ENCODE measurements around the gene ITGA11. TPM values are rescaled to one million over a fixed set of nuclear protein-coding genes. Genes with fewer than 3 reads are reported as not detected.

ITGA11 gene
- total and polyA plus RNA-seq, 2 of the 13 experiments (the other 11 are each of a cell fraction or from before 2014, with no cell fraction given), result not detected

DNA sequence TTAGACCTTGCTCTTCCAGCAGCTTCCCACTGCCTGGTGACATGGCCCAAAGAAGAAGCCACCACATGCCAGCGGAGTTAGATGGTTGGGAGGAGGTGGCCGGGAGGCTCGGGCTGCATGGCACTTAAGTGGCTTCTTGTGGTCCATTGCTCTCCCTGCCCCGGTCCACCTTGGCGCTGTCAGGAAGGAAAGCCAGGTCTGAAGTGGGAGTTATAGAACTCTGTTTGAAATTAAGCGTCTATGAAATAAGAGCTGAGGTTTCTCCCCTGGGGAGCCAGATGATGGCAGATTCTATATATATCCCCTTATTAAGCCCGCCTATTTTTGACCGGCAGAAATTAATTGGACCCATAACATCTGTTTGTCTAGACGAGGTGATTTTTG is 61.2 kb downstream of the ITGA11 start:
- no TSS peak for BruUV-seq (replicated peaks)
- no peak overlapping the region for H3K4me3 ChIP-seq (replicated peaks in 1 of 3; ENCODE audit: insufficient read depth in 1 of 3, low read depth in 2 of 3, low read length in 3 of 3)
- no peak for FAIRE-seq
- H3K4me1 ChIP-seq (ENCODE audit: insufficient read depth, low read length), result no peaks in the 10 kb centered on the region
- intact Hi-C loops (cut with micrococcal nuclease; ENCODE audit: unreplicated experiment) (no loop called here), in situ Hi-C loops (cut with HindIII; ENCODE audit: extremely low pct_ligation_motif_present, low pct_unique_long_range_greater_than_20kb) (loop anchor here (5.0 kb wide), 1 partner anchor 63 kb away; no protein-coding TSS in a partner anchor)
- no peak overlapping the region for H2AFZ ChIP-seq (ENCODE audit: low read length)
- no peak for DNase-seq (ENCODE audit: low spot score)
- H3K9ac ChIP-seq (ENCODE audit: insufficient read depth, low read depth, low read length), result no peak overlapping the region
- H3K27ac ChIP-seq (ENCODE audit: extremely low read length, insufficient read depth, low read length), result no peak overlapping the region
- no peak for TF ChIP-seq TP53 (CRISPR knock-in tag; conservative IDR thresholded peaks at IDR 0.05)
- TF ChIP-seq, protein P1, sequence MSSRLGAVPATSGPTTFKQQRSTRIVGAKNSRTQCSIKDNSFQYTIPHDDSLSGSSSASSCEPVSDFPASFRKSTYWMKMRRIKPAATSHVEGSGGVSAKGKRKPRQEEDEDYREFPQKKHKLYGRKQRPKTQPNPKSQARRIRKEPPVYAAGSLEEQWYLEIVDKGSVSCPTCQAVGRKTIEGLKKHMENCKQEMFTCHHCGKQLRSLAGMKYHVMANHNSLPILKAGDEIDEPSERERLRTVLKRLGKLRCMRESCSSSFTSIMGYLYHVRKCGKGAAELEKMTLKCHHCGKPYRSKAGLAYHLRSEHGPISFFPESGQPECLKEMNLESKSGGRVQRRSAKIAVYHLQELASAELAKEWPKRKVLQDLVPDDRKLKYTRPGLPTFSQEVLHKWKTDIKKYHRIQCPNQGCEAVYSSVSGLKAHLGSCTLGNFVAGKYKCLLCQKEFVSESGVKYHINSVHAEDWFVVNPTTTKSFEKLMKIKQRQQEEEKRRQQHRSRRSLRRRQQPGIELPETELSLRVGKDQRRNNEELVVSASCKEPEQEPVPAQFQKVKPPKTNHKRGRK (CRISPR knock-in tag; IDR thresholded peaks at IDR 0.05), result no peak
- no peak for TF ChIP-seq GATAD1 (CRISPR knock-in tag; IDR thresholded peaks at IDR 0.05)
- no peak for TF ChIP-seq ZNF101 (CRISPR knock-in tag; IDR thresholded peaks at IDR 0.05; ENCODE audit: borderline replicate concordance, low read depth)
- TF ChIP-seq ZNF331 (CRISPR knock-in tag; IDR thresholded peaks at IDR 0.05), result no peak
- TF ChIP-seq SP4 (CRISPR knock-in tag; IDR thresholded peaks at IDR 0.05), result no peak
- TF ChIP-seq ZNF143 (CRISPR knock-in tag; IDR thresholded peaks at IDR 0.05), result no peak
- TF ChIP-seq CTCF (CRISPR knock-in tag; IDR thresholded peaks at IDR 0.05), result no peak
- no peak for TF ChIP-seq SP140L (CRISPR knock-in tag; IDR thresholded peaks at IDR 0.05; ENCODE audit: borderline replicate concordance)
- H3K9me3 ChIP-seq (ENCODE audit: low read length), result no peaks in the 10 kb centered on the region
- CTCF ChIA-PET (ENCODE audit: low intra/inter-chr PET ratio, low total read pairs), result no interaction called here
- H4K20me1 ChIP-seq (ENCODE audit: insufficient read depth, low read length), result no peaks in the 10 kb centered on the region
- POLR2A ChIA-PET, result no interaction called here
- H3K36me3 ChIP-seq (replicated peaks in 1 of 2; ENCODE audit: control insufficient read depth in 1 of 2, insufficient read depth in 2 of 2, low read length in 2 of 2), result no peaks in the 10 kb centered on the region
- no peaks in the 10 kb centered on the region for H3K79me2 ChIP-seq (ENCODE audit: insufficient read depth, low read length)
- no peak for ATAC-seq
- WGBS (ENCODE audit: low lambda C conversion rate), result 26% methylated on average over 9 of the region's 9 CpGs
- H3K27me3 ChIP-seq (ENCODE audit: control insufficient read depth in 1 of 2, insufficient read depth in 2 of 2, low read length in 2 of 2), result peaks cover 1 to 16% of the 10 kb centered on the region in 2 experiments; a peak in 2 of 5 replicates
- H3K4me2 ChIP-seq (ENCODE audit: low read depth, low read length), result no peak overlapping the region
